ENCODE measurements around the gene ITSN2.
A peak's percentile ranks its signal among the peaks of the same experiment; 100 is the strongest.
"Not testable (repeated sequence)": the region's sequence is repeated elsewhere in the genome, so short reads cannot be mapped to it uniquely, and the experiment has no call there.

Gene ITSN2

DNA sequence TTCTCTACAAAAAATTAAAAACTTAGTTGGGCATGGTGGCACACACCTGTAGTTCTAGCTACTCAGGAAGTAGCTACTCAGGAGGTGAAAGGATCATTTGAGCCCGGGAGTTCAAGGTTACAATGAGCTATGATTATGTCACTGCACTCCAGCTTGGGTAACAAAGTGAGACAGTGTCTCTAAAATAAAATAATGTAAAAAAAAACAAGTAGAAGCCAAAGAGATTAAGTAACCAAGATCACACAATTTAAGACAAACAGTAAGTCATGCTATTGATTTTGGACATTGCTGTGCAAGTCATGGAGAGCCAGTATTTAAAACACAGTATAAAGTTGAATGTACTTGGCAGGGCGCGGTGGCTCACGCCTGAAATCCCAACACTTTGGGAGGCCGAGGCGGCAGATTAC, 20.5 kb downstream of the ITSN2 start:
- no peak overlapping the region for H4K5ac ChIP-seq (ENCODE audit: low read length)
- no peak overlapping the region for H3K4ac ChIP-seq (ENCODE audit: low read depth, low read length)
- H3K27me3 ChIP-seq (ENCODE audit: insufficient read depth, low read length, poor library complexity): no peaks in the 10 kb centered on the region
- WGBS (ENCODE audit: extremely low coverage, insufficient coverage, low lambda C conversion rate): no CpG with 5 or more reads among the region's 6 CpGs
- H3K9ac ChIP-seq (ENCODE audit: low read length): no peak overlapping the region
- no peak overlapping the region for H3K4me3 ChIP-seq (ENCODE audit: low read length)
- peaks cover 2% of the 10 kb centered on the region for H3K79me2 ChIP-seq (ENCODE audit: control insufficient read depth, insufficient read depth, low read length)
- no peak overlapping the region for H3K4me2 ChIP-seq (ENCODE audit: low read length)
- no peak overlapping the region for H3K56ac ChIP-seq (ENCODE audit: low read length)
- H3K4me1 ChIP-seq (ENCODE audit: control insufficient read depth, low read depth, low read length): peaks cover 3% of the 10 kb centered on the region
- no peak overlapping the region for H3K18ac ChIP-seq (ENCODE audit: low read length)
- no peak overlapping the region for H2BK15ac ChIP-seq (replicated peaks; ENCODE audit: low read depth)
- no peak overlapping the region for H3K23ac ChIP-seq (ENCODE audit: low read length)
- H3K27ac ChIP-seq (ENCODE audit: low read depth, low read length): no peak overlapping the region
- H2BK120ac ChIP-seq (ENCODE audit: low read depth, low read length): no peak overlapping the region
- H3K36me3 ChIP-seq (ENCODE audit: control insufficient read depth, insufficient read depth, low read length): no peaks in the 10 kb centered on the region
- no peaks in the 10 kb centered on the region for H3K79me1 ChIP-seq (ENCODE audit: low read length)
- no peak overlapping the region for H2BK5ac ChIP-seq (ENCODE audit: low read length)
- no peak overlapping the region for H2AK5ac ChIP-seq (ENCODE audit: low read length)
- DNase-seq: no peak
- H4K8ac ChIP-seq (ENCODE audit: low read depth, low read length): no peak overlapping the region

DNA sequence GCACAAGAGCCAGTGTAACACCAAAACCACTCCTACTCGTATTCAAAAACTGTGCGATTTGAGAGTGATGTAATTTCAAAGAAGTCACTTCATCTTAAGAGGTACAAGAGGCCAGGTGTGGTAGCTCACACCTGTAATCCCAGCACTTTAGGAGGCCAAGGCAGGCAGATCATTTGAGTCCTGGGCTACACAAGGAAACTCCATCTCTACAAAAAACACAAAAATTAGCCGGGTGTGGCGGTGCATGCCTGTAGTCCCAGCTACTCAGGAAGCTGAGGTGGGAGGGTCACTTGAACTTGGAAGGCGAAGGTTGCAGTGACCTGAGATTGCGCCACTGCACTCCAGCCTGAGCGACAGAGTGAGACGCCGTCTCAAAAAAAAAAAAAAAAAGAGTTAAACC, 21.2 kb downstream of the ITSN2 start:
- not testable (repeated sequence) for H4K8ac ChIP-seq (ENCODE audit: low read depth, low read length); H3K79me1 ChIP-seq (ENCODE audit: low read length); H2BK15ac ChIP-seq (replicated peaks; ENCODE audit: low read depth); H3K36me3 ChIP-seq (ENCODE audit: control insufficient read depth, insufficient read depth, low read length); H3K56ac ChIP-seq (ENCODE audit: low read length); H3K18ac ChIP-seq (ENCODE audit: low read length); H4K5ac ChIP-seq (ENCODE audit: low read length); H2BK120ac ChIP-seq (ENCODE audit: low read depth, low read length); H3K4me1 ChIP-seq (ENCODE audit: control insufficient read depth, low read depth, low read length); H3K27ac ChIP-seq (ENCODE audit: low read depth, low read length); DNase-seq; H3K27me3 ChIP-seq (ENCODE audit: insufficient read depth, low read length, poor library complexity); H3K4me2 ChIP-seq (ENCODE audit: low read length); H3K4me3 ChIP-seq (ENCODE audit: low read length); H2BK5ac ChIP-seq (ENCODE audit: low read length); H3K23ac ChIP-seq (ENCODE audit: low read length); H3K79me2 ChIP-seq (ENCODE audit: control insufficient read depth, insufficient read depth, low read length); H3K4ac ChIP-seq (ENCODE audit: low read depth, low read length); H3K9ac ChIP-seq (ENCODE audit: low read length)
- no CpG with 5 or more reads among the region's 9 CpGs for WGBS (ENCODE audit: extremely low coverage, insufficient coverage, low lambda C conversion rate)
- H2AK5ac ChIP-seq (ENCODE audit: low read length): peak overlapping the region; percentile 27

DNA sequence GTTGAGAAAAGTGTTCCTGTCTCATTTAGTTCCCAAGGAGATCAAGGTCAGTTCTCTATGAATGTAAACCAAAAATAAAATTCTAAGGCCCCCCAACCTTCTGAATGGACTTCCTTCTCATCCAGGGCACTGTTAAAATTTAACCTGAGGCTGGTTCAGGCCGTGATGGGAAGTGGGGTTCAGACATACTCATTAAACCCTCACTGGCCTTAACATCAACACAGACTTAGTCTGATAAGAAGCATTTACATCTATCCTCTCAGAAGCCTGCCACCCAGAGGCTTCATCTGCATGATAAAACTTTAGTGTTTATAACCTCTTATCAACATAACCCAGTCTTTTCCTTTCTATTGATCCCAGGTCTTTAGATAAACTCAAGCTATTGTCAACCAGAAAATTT, 22.4 kb downstream of the ITSN2 start:
- Histone ChIP-seq H3K4ac (ENCODE audit: low read depth, low read length) (peak overlapping the region; percentile 36), H3K4me2 (ENCODE audit: low read length) (no peak overlapping the region), H2BK15ac (replicated peaks; ENCODE audit: low read depth) (no peak overlapping the region), H2BK5ac (ENCODE audit: low read length) (no peak overlapping the region), H3K9ac (ENCODE audit: low read length) (no peak overlapping the region), H3K27me3 (ENCODE audit: insufficient read depth, low read length, poor library complexity) (no peaks in the 10 kb centered on the region), H4K5ac (ENCODE audit: low read length) (no peak overlapping the region), H3K18ac (ENCODE audit: low read length) (peak overlapping the region; percentile 60), H3K23ac (ENCODE audit: low read length) (no peak overlapping the region), H3K36me3 (ENCODE audit: control insufficient read depth, insufficient read depth, low read length) (no peaks in the 10 kb centered on the region), H4K8ac (ENCODE audit: low read depth, low read length) (no peak overlapping the region), H3K56ac (ENCODE audit: low read length) (no peak overlapping the region), H3K79me1 (ENCODE audit: low read length) (no peaks in the 10 kb centered on the region), H2BK120ac (ENCODE audit: low read depth, low read length) (no peak overlapping the region), H2AK5ac (ENCODE audit: low read length) (no peak overlapping the region), H3K4me3 (ENCODE audit: low read length) (no peak overlapping the region), H3K27ac (ENCODE audit: low read depth, low read length) (no peak overlapping the region), H3K79me2 (ENCODE audit: control insufficient read depth, insufficient read depth, low read length) (peaks cover 2% of the 10 kb centered on the region), H3K4me1 (ENCODE audit: control insufficient read depth, low read depth, low read length) (peaks cover 3% of the 10 kb centered on the region)
- peak; percentile 70 for DNase-seq
- whole genome bisulfite sequencing (ENCODE audit: extremely low coverage, insufficient coverage, low lambda C conversion rate): no CpG with 5 or more reads among the region's 1 CpG

DNA sequence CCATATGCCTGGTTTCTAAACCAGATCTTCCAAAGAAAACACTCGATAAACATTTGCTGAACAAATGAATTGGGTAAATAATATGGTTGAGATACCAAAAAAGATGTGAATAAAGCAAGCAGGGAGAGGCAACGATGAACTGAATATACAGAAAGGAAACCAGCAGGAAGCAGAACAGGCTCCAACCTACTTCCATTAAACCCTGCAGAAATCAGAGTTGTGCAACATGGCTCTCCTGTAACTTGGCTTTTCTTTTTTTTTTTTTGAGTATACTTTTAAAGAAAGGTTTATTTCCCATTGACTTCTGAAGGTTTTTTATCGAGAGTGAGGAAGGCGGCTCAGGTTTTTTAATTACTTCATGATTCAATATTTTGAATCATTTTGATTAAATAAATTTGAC, 23.5 kb downstream of the ITSN2 start:
- H4K8ac ChIP-seq (ENCODE audit: low read depth, low read length): no peak overlapping the region
- no peak overlapping the region for H3K23ac ChIP-seq (ENCODE audit: low read length)
- H2AK5ac ChIP-seq (ENCODE audit: low read length): no peak overlapping the region
- no peak overlapping the region for H3K4me3 ChIP-seq (ENCODE audit: low read length)
- no CpG with 5 or more reads among the region's 4 CpGs for WGBS (ENCODE audit: extremely low coverage, insufficient coverage, low lambda C conversion rate)
- H3K4me1 ChIP-seq (ENCODE audit: control insufficient read depth, low read depth, low read length): peaks cover 3% of the 10 kb centered on the region
- no peak overlapping the region for H3K27ac ChIP-seq (ENCODE audit: low read depth, low read length)
- no peak overlapping the region for H3K4ac ChIP-seq (ENCODE audit: low read depth, low read length)
- H2BK15ac ChIP-seq (replicated peaks; ENCODE audit: low read depth): no peak overlapping the region
- H4K5ac ChIP-seq (ENCODE audit: low read length): no peak overlapping the region
- no peak for DNase-seq
- H3K36me3 ChIP-seq (ENCODE audit: control insufficient read depth, insufficient read depth, low read length): no peaks in the 10 kb centered on the region
- H3K56ac ChIP-seq (ENCODE audit: low read length): no peak overlapping the region
- no peak overlapping the region for H3K9ac ChIP-seq (ENCODE audit: low read length)
- H3K27me3 ChIP-seq (ENCODE audit: insufficient read depth, low read length, poor library complexity): no peaks in the 10 kb centered on the region
- H2BK5ac ChIP-seq (ENCODE audit: low read length): no peak overlapping the region
- H3K4me2 ChIP-seq (ENCODE audit: low read length): no peak overlapping the region
- no peak overlapping the region for H3K18ac ChIP-seq (ENCODE audit: low read length)
- H2BK120ac ChIP-seq (ENCODE audit: low read depth, low read length): no peak overlapping the region
- H3K79me2 ChIP-seq (ENCODE audit: control insufficient read depth, insufficient read depth, low read length): peaks cover 2% of the 10 kb centered on the region
- H3K79me1 ChIP-seq (ENCODE audit: low read length): no peaks in the 10 kb centered on the region

DNA sequence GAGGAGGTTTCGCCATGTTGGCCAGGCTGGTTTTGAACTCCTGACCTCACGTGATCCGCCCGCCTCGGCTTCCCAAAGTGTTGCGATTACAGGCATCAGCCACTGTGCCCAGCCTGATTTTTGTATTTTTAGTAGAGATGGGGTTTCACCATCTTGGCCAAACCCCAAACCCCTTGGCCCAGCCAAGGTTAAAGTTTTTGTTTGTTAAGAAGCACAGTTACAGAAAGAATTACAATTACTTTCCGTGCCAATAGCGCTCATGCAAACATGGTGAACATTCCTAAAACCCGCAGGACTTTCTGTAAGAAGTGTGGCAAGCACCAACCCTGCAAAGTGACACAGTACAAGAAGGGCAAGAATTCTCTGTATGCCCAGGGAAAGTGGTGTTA, 26.1 kb downstream of the ITSN2 start:
- Histone ChIP-seq H3K79me1 (ENCODE audit: low read length) (no peaks in the 10 kb centered on the region), H3K18ac (ENCODE audit: low read length) (no peak overlapping the region), H2BK120ac (ENCODE audit: low read depth, low read length) (no peak overlapping the region), H3K27ac (ENCODE audit: low read depth, low read length) (no peak overlapping the region), H3K36me3 (ENCODE audit: control insufficient read depth, insufficient read depth, low read length) (no peaks in the 10 kb centered on the region), H3K79me2 (ENCODE audit: control insufficient read depth, insufficient read depth, low read length) (peaks cover 2% of the 10 kb centered on the region), H3K4me3 (ENCODE audit: low read length) (no peak overlapping the region), H3K9ac (ENCODE audit: low read length) (no peak overlapping the region), H3K4me1 (ENCODE audit: control insufficient read depth, low read depth, low read length) (peaks cover 3% of the 10 kb centered on the region), H2AK5ac (ENCODE audit: low read length) (no peak overlapping the region), H3K4ac (ENCODE audit: low read depth, low read length) (no peak overlapping the region), H3K27me3 (ENCODE audit: insufficient read depth, low read length, poor library complexity) (no peaks in the 10 kb centered on the region), H3K23ac (ENCODE audit: low read length) (no peak overlapping the region), H4K8ac (ENCODE audit: low read depth, low read length) (no peak overlapping the region), H3K56ac (ENCODE audit: low read length) (no peak overlapping the region), H3K4me2 (ENCODE audit: low read length) (no peak overlapping the region), H2BK5ac (ENCODE audit: low read length) (no peak overlapping the region), H4K5ac (ENCODE audit: low read length) (no peak overlapping the region), H2BK15ac (replicated peaks; ENCODE audit: low read depth) (no peak overlapping the region)
- WGBS (ENCODE audit: extremely low coverage, insufficient coverage, low lambda C conversion rate): no CpG with 5 or more reads among the region's 9 CpGs
- DNase-seq: no peak

DNA sequence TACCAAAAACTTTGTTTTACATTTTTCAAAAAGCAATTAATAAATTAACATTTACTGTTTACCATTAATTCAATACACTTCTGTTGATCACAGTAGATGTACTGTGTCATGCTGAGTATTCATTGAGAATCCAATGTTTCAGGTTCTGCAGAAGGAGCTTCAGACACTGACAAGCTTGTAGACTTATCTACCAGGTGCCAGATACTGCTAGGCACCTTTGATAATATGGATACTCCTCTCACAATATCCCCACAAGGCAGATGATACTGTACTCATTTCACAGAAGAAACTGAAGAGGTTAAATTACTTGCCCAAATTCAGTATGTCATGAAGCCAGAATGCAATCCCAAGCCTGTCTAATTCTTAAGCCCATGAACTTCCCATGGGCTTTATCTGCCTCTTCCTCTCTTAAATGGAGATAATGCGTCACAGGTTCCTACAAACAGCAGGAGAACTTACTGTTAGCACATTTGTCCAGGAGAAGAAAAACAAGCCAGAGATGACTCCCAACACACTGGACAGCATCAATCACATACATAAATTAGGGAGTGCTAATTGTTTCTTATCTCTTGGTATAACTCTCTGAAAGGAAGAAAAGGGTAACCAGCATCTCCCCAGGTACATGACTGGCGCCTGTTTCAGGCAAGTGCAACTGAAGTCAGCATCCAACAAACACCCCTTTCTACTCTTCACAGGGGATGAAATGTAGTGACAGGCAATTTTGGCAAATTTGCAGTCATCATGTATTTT, 27.4 kb downstream of the ITSN2 start:
- H4K5ac ChIP-seq (ENCODE audit: low read length): no peak overlapping the region
- H3K4me2 ChIP-seq (ENCODE audit: low read length): no peak overlapping the region
- H3K18ac ChIP-seq (ENCODE audit: low read length): no peak overlapping the region
- H4K8ac ChIP-seq (ENCODE audit: low read depth, low read length): no peak overlapping the region
- DNase-seq: peak; percentile 50
- H2BK15ac ChIP-seq (replicated peaks; ENCODE audit: low read depth): no peak overlapping the region
- H2AK5ac ChIP-seq (ENCODE audit: low read length): no peak overlapping the region
- no peak overlapping the region for H2BK120ac ChIP-seq (ENCODE audit: low read depth, low read length)
- no peak overlapping the region for H3K4ac ChIP-seq (ENCODE audit: low read depth, low read length)
- no peak overlapping the region for H3K27ac ChIP-seq (ENCODE audit: low read depth, low read length)
- H3K23ac ChIP-seq (ENCODE audit: low read length): no peak overlapping the region
- no peaks in the 10 kb centered on the region for H3K27me3 ChIP-seq (ENCODE audit: insufficient read depth, low read length, poor library complexity)
- no peak overlapping the region for H2BK5ac ChIP-seq (ENCODE audit: low read length)
- WGBS (ENCODE audit: extremely low coverage, insufficient coverage, low lambda C conversion rate): no CpG with 5 or more reads among the region's 2 CpGs
- no peak overlapping the region for H3K56ac ChIP-seq (ENCODE audit: low read length)
- H3K4me1 ChIP-seq (ENCODE audit: control insufficient read depth, low read depth, low read length): no peaks in the 10 kb centered on the region
- no peaks in the 10 kb centered on the region for H3K79me2 ChIP-seq (ENCODE audit: control insufficient read depth, insufficient read depth, low read length)
- no peak overlapping the region for H3K9ac ChIP-seq (ENCODE audit: low read length)
- no peaks in the 10 kb centered on the region for H3K79me1 ChIP-seq (ENCODE audit: low read length)
- H3K4me3 ChIP-seq (ENCODE audit: low read length): no peak overlapping the region
- H3K36me3 ChIP-seq (ENCODE audit: control insufficient read depth, insufficient read depth, low read length): no peaks in the 10 kb centered on the region

All from mesendoderm (in vitro differentiated cells).